Panc1 (cell line): Measurements from ENCODE around the gene EXTL1. TPM values are rescaled to one million over a fixed set of nuclear protein-coding genes. Genes with fewer than 3 reads are reported as not detected.

Source experiments
- ATAC-seq: fragments of 200-7000 bp; cut with Tn5 transposase; 2 replicates; pipeline ENCODE4 v1.9.1; 2020; ENCODE audit warnings: mild to moderate bottlenecking, moderate library complexity
- BruUV-seq: library from RNA; stranded (reverse); fragments of 400-500 nt; replicated peaks from 2 replicates; lab custom pipeline; 2021; lab: Mats Ljungman, UMichigan
- CTCF ChIA-PET: fragments of 300-600 bp; sonication (Branson Sonifier 250); formaldehyde crosslinking; loops from one replicate; lab custom pipeline; 2022; ENCODE audit warnings: antibody characterized with exemption; lab: Charles Lee
- POLR2A ChIA-PET: fragments of 300-600 bp; sonication (Branson Sonifier 250); formaldehyde crosslinking; loops from one replicate; lab custom pipeline; 2022; ENCODE audit warnings: antibody characterized with exemption; lab: Charles Lee
- DNase-seq: peaks from one replicate; pipeline ENCODE4 v3.0.0-alpha.2; 2010; ENCODE audit warnings: low read depth, low spot score
- H3K27ac ChIP-seq: 2 replicates; pipeline ENCODE4 v1.5.1; 2011; ENCODE audit warnings: mild to moderate bottlenecking, low read length, inconsistent platforms
- H3K27me3 ChIP-seq: fragments of 200-500 bp; sonication (Bioruptor generic); 2 replicates; pipeline ENCODE4 v1.6.0; 2014; ENCODE audit warnings: low read length, inconsistent platforms; ENCODE audit not compliant: control insufficient read depth, insufficient read depth
- H3K36me3 ChIP-seq: fragments of 200-500 bp; sonication (Bioruptor generic); 2 replicates; pipeline ENCODE4 v1.5.1; 2014; ENCODE audit warnings: inconsistent platforms, mild to moderate bottlenecking, low read length, moderate library complexity; ENCODE audit not compliant: control insufficient read depth, insufficient read depth
- H3K4me1 ChIP-seq: 2 replicates; pipeline ENCODE4 v1.5.1; 2011; ENCODE audit warnings: inconsistent platforms, mild to moderate bottlenecking, low read length, moderate library complexity; ENCODE audit not compliant: control insufficient read depth, insufficient read depth
- H3K4me3 ChIP-seq, 2 experiments: 2 replicates each; pipeline ENCODE4 v1.5.1; 2011 to 2012; ENCODE audit warnings: low read depth in 2 of 2, low read length in 2 of 2, mild to moderate bottlenecking in 2 of 2, inconsistent platforms in 1 of 2, moderate library complexity in 1 of 2
- H3K9me3 ChIP-seq: fragments of 200-500 bp; sonication (Bioruptor generic); 2 replicates; pipeline ENCODE4 v1.5.1; 2014; ENCODE audit warnings: low read depth, mild to moderate bottlenecking, inconsistent platforms, low read length, moderate library complexity; ENCODE audit not compliant: control insufficient read depth, insufficient read depth
- POLR2AphosphoS5 ChIP-seq: IDR thresholded peaks from 2 replicates; pipeline ENCODE4 v1.6.1; 2012; ENCODE audit warnings: mild to moderate bottlenecking, low read depth, low read length, moderate library complexity
- SIN3A ChIP-seq: IDR thresholded peaks from 2 replicates; pipeline ENCODE4 v1.6.1; 2012; ENCODE audit warnings: low read depth, mild to moderate bottlenecking, low read length, moderate library complexity, borderline replicate concordance; ENCODE audit not compliant: insufficient read depth
- TCF7L2 ChIP-seq: IDR thresholded peaks from 2 replicates; pipeline ENCODE4 v1.6.1; 2011; ENCODE audit warnings: mild to moderate bottlenecking, low read depth, low read length, inconsistent platforms
- in situ Hi-C: cut with HindIII; loops from 2 replicates; pipeline ENCODE4 v1.10.0; 2016; ENCODE audit warnings: low sequenced_read_pairs, low pct_unique_long_range_greater_than_20kb
- intact Hi-C: fragments of 100-400 bp; cut with micrococcal nuclease; formaldehyde crosslinking; loops from one replicate; pipeline ENCODE4 v1.10.0; 2022; ENCODE audit not compliant: unreplicated experiment
- total RNA-seq: library from RNA; stranded (reverse); gene quantifications from one replicate; pipeline ENCODE4 v1.2.1, GENCODE V29; 2021; ENCODE audit not compliant: unreplicated experiment
- TF ChIP-seq, protein P1 (sequence below): fragments of 450-650 bp; IDR thresholded peaks from 2 replicates; pipeline ENCODE4 v1.5.1; 2017; ENCODE audit warnings: mild to moderate bottlenecking
- TF ChIP-seq, protein P2 (sequence below), 2 experiments: IDR thresholded peaks; 2 replicates each; pipeline ENCODE4 v1.6.1; 2011 to 2012; ENCODE audit warnings: low read depth in 2 of 2, control low read depth in 1 of 2, low read length in 1 of 2, mild to moderate bottlenecking in 1 of 2, moderate library complexity in 1 of 2; ENCODE audit not compliant: insufficient read depth in 1 of 2

EXTL1 gene
- total RNA-seq, 1 experiment from 2014 or later: 0.10 TPM

DNA sequence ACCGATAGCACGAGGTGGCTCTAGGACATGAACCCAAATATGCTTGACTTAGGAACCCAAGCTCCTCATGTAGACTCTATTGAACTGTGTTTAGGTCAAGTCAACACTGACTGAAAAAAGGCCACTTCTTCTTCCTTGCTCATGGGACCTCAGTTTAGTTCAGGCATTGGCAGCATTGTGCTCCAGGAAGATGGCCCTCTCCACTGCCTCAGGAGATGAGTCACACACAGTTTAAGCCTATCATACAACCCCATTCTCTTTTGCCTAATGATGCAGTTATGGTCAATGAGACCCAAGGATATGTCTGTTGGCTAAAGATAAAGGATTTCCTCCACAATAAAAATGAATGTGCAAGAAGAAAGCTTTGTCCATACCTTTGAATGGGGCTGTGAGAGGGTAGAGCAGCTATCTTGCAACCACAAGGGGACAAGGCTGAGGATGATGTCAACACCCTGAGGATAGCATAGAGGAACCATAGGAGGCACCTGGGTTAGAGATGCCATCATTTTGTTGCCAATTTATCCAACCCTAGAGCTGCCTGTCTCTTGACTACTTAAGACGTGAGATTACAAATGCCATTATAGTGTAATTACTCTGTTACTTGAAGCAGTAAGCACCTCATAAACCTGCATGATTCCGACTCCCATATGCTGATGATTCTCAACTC, 48.9 kb downstream of the EXTL1 start:
- CTCF ChIA-PET: no interaction called here
- DNase-seq (no peak), ATAC-seq (no peak)
- Histone ChIP-seq H3K27ac (no peak overlapping the region), H3K9me3 (no peaks in the 10 kb centered on the region), H3K27me3 (peaks cover 2% of the 10 kb centered on the region; the same call in 1 of the 2 replicates), H3K4me1 (no peaks in the 10 kb centered on the region), H3K36me3 (no peaks in the 10 kb centered on the region), H3K4me3 (no peak overlapping the region)
- in situ Hi-C loops (no loop called here), intact Hi-C loops (no loop called here)
- POLR2A ChIA-PET: interaction anchor here (0.7 kb wide), 1 partner anchor 1978 kb away, joined by 3 read pairs; no protein-coding TSS in a partner anchor
- no TSS peak for BruUV-seq
- TF ChIP-seq SIN3A (no peak), POLR2AphosphoS5 (no peak)

DNA sequence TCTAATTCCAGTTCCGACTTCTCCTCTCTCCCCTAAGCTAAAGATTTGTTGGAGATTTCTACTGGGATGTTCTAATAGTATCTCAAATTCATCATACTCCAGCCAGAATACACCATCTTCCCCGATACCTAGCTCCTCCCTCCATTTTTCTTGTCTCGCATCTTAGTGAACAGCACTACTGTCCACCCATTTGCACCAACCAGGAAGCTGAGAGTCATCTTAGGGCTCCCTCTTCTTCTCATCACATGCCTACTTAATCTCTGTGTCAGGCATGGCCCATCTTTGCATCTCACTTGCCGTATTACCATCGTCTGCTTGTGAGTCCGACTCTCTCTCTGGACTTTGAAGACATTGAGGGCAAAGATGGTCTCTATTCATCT, 49.4 kb downstream of the EXTL1 start:
- no peak for DNase-seq

DNA sequence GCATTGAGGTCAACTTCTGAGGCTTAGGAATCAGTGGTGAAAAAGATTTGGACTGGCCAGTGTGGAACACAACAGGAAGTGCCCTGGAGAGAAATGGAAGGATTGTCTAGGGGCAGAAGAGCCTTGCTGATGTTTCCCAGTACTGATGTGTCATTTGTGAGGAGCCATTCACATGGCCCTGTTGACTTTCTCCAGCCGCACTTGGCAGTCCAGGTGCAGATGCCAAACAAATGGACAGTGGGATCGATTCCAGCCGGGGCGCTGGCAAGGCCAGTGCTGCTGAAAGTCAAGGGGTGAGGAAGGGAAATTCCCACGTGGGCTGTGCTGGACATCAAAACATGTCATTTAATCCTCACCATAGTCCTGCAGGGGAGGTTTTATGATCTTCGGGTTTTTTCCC, 50.7 kb downstream of the EXTL1 start:
- Histone ChIP-seq H3K4me1 (no peaks in the 10 kb centered on the region), H3K36me3 (no peaks in the 10 kb centered on the region), H3K27ac (no peak overlapping the region), H3K9me3 (no peaks in the 10 kb centered on the region), H3K4me3 (no peak overlapping the region), H3K27me3 (peaks cover 2% of the 10 kb centered on the region; the same call in 1 of the 2 replicates)
- ATAC-seq (no peak), DNase-seq (no peak)
- ChIA-PET CTCF (no interaction called here), POLR2A (no interaction called here)
- TF ChIP-seq, protein P1, sequence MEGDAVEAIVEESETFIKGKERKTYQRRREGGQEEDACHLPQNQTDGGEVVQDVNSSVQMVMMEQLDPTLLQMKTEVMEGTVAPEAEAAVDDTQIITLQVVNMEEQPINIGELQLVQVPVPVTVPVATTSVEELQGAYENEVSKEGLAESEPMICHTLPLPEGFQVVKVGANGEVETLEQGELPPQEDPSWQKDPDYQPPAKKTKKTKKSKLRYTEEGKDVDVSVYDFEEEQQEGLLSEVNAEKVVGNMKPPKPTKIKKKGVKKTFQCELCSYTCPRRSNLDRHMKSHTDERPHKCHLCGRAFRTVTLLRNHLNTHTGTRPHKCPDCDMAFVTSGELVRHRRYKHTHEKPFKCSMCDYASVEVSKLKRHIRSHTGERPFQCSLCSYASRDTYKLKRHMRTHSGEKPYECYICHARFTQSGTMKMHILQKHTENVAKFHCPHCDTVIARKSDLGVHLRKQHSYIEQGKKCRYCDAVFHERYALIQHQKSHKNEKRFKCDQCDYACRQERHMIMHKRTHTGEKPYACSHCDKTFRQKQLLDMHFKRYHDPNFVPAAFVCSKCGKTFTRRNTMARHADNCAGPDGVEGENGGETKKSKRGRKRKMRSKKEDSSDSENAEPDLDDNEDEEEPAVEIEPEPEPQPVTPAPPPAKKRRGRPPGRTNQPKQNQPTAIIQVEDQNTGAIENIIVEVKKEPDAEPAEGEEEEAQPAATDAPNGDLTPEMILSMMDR: no peak
- no peak for TF ChIP-seq TCF7L2
- TF ChIP-seq POLR2AphosphoS5: no peak
- TF ChIP-seq, protein P2, sequence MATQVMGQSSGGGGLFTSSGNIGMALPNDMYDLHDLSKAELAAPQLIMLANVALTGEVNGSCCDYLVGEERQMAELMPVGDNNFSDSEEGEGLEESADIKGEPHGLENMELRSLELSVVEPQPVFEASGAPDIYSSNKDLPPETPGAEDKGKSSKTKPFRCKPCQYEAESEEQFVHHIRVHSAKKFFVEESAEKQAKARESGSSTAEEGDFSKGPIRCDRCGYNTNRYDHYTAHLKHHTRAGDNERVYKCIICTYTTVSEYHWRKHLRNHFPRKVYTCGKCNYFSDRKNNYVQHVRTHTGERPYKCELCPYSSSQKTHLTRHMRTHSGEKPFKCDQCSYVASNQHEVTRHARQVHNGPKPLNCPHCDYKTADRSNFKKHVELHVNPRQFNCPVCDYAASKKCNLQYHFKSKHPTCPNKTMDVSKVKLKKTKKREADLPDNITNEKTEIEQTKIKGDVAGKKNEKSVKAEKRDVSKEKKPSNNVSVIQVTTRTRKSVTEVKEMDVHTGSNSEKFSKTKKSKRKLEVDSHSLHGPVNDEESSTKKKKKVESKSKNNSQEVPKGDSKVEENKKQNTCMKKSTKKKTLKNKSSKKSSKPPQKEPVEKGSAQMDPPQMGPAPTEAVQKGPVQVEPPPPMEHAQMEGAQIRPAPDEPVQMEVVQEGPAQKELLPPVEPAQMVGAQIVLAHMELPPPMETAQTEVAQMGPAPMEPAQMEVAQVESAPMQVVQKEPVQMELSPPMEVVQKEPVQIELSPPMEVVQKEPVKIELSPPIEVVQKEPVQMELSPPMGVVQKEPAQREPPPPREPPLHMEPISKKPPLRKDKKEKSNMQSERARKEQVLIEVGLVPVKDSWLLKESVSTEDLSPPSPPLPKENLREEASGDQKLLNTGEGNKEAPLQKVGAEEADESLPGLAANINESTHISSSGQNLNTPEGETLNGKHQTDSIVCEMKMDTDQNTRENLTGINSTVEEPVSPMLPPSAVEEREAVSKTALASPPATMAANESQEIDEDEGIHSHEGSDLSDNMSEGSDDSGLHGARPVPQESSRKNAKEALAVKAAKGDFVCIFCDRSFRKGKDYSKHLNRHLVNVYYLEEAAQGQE (IDR thresholded peaks at IDR 0.05; ENCODE audit: insufficient read depth in 1 of 2, low read depth in 2 of 2, low read length in 1 of 2): no peak
- no peak for TF ChIP-seq SIN3A
- intact Hi-C loops: no loop called here
- in situ Hi-C loops: no loop called here
- no TSS peak for BruUV-seq

More for the DNA sequence above, 49.4 kb downstream of the EXTL1 start:
- intact Hi-C loops (no loop called here), in situ Hi-C loops (no loop called here)
- H3K36me3 ChIP-seq: no peaks in the 10 kb centered on the region
- ChIA-PET POLR2A (no interaction called here), CTCF (interaction anchor here (1.0 kb wide), 1 partner anchor 99 kb away, joined by 3 read pairs; the partner anchor contains the start of gene ZNF593)
- H3K27me3 ChIP-seq: peaks cover 2% of the 10 kb centered on the region; the same call in 1 of the 2 replicates
- BruUV-seq: no TSS peak
- no peak overlapping the region for H3K4me3 ChIP-seq
- TF ChIP-seq, protein P2 (IDR thresholded peaks at IDR 0.05; ENCODE audit: insufficient read depth in 1 of 2, low read depth in 2 of 2, low read length in 1 of 2): no peak
- H3K27ac ChIP-seq: no peak overlapping the region
- no peaks in the 10 kb centered on the region for H3K9me3 ChIP-seq
- ATAC-seq: no peak
- H3K4me1 ChIP-seq: no peaks in the 10 kb centered on the region
